KMS-11 (cell line): Measurements from ENCODE around the gene ASB10.

Experiments used
- H2AFZ ChIP-seq: fragments of 200-600 bp; sonication (generic); 2 replicates; pipeline ENCODE4 v1.6.1; 2016; ENCODE audit warnings: antibody characterized with exemption, mixed run types, low read depth
- H3K27ac ChIP-seq: fragments of 200-600 bp; sonication (generic); 2 replicates; pipeline ENCODE4 v1.6.1; 2016; ENCODE audit warnings: mild to moderate bottlenecking, mixed run types
- H3K27me3 ChIP-seq: fragments of 200-600 bp; sonication (generic); 2 replicates; pipeline ENCODE4 v1.6.1; 2017; ENCODE audit warnings: mild to moderate bottlenecking, low read depth, mixed run types, moderate library complexity; ENCODE audit not compliant: insufficient read depth
- H3K36me3 ChIP-seq: fragments of 200-600 bp; sonication (generic); 2 replicates; pipeline ENCODE4 v1.6.1; 2017; ENCODE audit warnings: mild to moderate bottlenecking, mixed run types; ENCODE audit not compliant: insufficient read depth
- H3K4me1 ChIP-seq: fragments of 200-600 bp; sonication (generic); 2 replicates; pipeline ENCODE4 v1.6.1; 2016; ENCODE audit warnings: mild to moderate bottlenecking, low read depth, mixed run types; ENCODE audit not compliant: poor library complexity, severe bottlenecking
- H3K4me2 ChIP-seq: fragments of 200-600 bp; sonication (generic); 2 replicates; pipeline ENCODE4 v1.7.0; 2016; ENCODE audit warnings: mild to moderate bottlenecking, mixed run types
- H3K4me3 ChIP-seq: fragments of 200-600 bp; sonication (generic); IDR thresholded peaks from 2 replicates; pipeline ENCODE4 v1.6.1; 2017; ENCODE audit warnings: low read depth, low read length, mixed read lengths; ENCODE audit not compliant: insufficient read depth
- H3K79me2 ChIP-seq: fragments of 200-600 bp; sonication (generic); 2 replicates; pipeline ENCODE4 v1.6.1; 2016; ENCODE audit warnings: low read depth, mixed run types; ENCODE audit not compliant: insufficient read depth
- H3K9ac ChIP-seq: fragments of 200-600 bp; sonication (generic); 2 replicates; pipeline ENCODE4 v1.6.1; 2016; ENCODE audit warnings: mild to moderate bottlenecking, mixed run types
- H4K20me1 ChIP-seq: fragments of 200-600 bp; sonication (generic); 2 replicates; pipeline ENCODE4 v1.6.1; 2016; ENCODE audit warnings: mild to moderate bottlenecking, mixed run types; ENCODE audit not compliant: insufficient read depth
- CTCF ChIP-seq: fragments of 200-600 bp; sonication (generic); conservative IDR thresholded peaks from 2 replicates; pipeline ENCODE4 v1.6.1; 2017; ENCODE audit warnings: low read depth, mild to moderate bottlenecking, antibody characterized with exemption, low read length, moderate library complexity, mixed read lengths

The ASB10 gene

GRCh38 chr7:151137076-151137675 lies 49.9 kb downstream of the ASB10 start:
- no peaks in the 10 kb centered on the region for H3K4me1 ChIP-seq
- no peak for TF ChIP-seq CTCF
- no peak overlapping the region for H3K27ac ChIP-seq
- H3K9ac ChIP-seq = no peak overlapping the region
- no peaks in the 10 kb centered on the region for H3K27me3 ChIP-seq
- no peak overlapping the region for H2AFZ ChIP-seq
- no peak overlapping the region for H3K4me2 ChIP-seq
- no peaks in the 10 kb centered on the region for H4K20me1 ChIP-seq
- no peaks in the 10 kb centered on the region; the same call in 1 of the 2 replicates for H3K36me3 ChIP-seq
- H3K79me2 ChIP-seq = no peaks in the 10 kb centered on the region
- no peak overlapping the region for H3K4me3 ChIP-seq

GRCh38 chr7:151135866-151136843 lies 50.9 kb downstream of the ASB10 start:
- H3K4me1 ChIP-seq = no peaks in the 10 kb centered on the region
- H3K36me3 ChIP-seq = no peaks in the 10 kb centered on the region; the same call in 1 of the 2 replicates
- H2AFZ ChIP-seq = no peak overlapping the region
- no peak overlapping the region for H3K4me2 ChIP-seq
- H3K27me3 ChIP-seq = no peaks in the 10 kb centered on the region
- no peak overlapping the region for H3K27ac ChIP-seq
- no peaks in the 10 kb centered on the region for H3K79me2 ChIP-seq
- H3K9ac ChIP-seq = no peak overlapping the region
- no peak for TF ChIP-seq CTCF
- H3K4me3 ChIP-seq = no peak overlapping the region
- H4K20me1 ChIP-seq = no peaks in the 10 kb centered on the region

- TF ChIP-seq CTCF = no peak
- H3K4me3 ChIP-seq = no peak overlapping the region
- no peaks in the 10 kb centered on the region for H4K20me1 ChIP-seq
- H2AFZ ChIP-seq = no peak overlapping the region
- H3K27me3 ChIP-seq = no peaks in the 10 kb centered on the region
- H3K4me2 ChIP-seq = no peak overlapping the region
- no peak overlapping the region for H3K9ac ChIP-seq
- no peak overlapping the region for H3K27ac ChIP-seq
- no peaks in the 10 kb centered on the region; the same call in 1 of the 2 replicates for H3K36me3 ChIP-seq
- no peaks in the 10 kb centered on the region for H3K4me1 ChIP-seq
- no peaks in the 10 kb centered on the region for H3K79me2 ChIP-seq
Observed at GRCh38 chr7:151135525-151135845, 51.6 kb downstream of the ASB10 start.

GRCh38 chr7:151134743-151135524 lies 52.1 kb downstream of the ASB10 start:
- Histone ChIP-seq H3K9ac (no peak overlapping the region), H3K27ac (no peak overlapping the region), H3K4me2 (no peak overlapping the region), H4K20me1 (no peaks in the 10 kb centered on the region), H2AFZ (no peak overlapping the region), H3K79me2 (no peaks in the 10 kb centered on the region), H3K4me1 (peaks cover 5% of the 10 kb centered on the region), H3K4me3 (no peak overlapping the region), H3K27me3 (no peaks in the 10 kb centered on the region), H3K36me3 (no peaks in the 10 kb centered on the region; the same call in 1 of the 2 replicates)
- TF ChIP-seq CTCF = no peak
